22Rv1 (cell line): Measurements from ENCODE around the gene SLC30A5.

Source experiments
- CTCF ChIP-seq: fragments of 450-650 bp; IDR thresholded peaks from 2 replicates; pipeline ENCODE4 v1.5.1; 2017; ENCODE audit warnings: mild to moderate bottlenecking
- ZFX ChIP-seq: fragments of 450-650 bp; IDR thresholded peaks from 2 replicates; pipeline ENCODE4 v1.6.1; 2017; ENCODE audit warnings: antibody characterized with exemption, borderline replicate concordance

DNA sequence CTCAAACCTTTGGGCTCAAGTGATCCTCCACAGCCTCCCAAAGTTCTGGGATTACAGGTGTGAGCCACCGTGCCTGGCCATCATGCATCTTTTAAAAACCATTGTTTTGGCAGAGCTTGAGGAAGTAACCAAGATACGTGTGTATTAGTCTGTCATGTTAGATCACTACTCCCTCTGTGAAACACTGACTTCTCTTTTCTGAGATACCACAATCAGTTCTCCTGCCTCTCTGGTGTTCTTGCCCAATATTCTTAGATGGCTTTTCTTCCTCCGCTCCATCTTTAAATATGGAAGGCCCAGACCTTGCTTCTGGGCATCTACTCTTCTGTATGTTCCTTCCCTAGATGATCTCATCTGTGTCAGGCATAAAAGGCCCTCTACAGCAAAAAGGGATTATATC, 58.9 kb downstream of the SLC30A5 start:
- no peak for TF ChIP-seq CTCF
- TF ChIP-seq ZFX, result no peak
